ENCODE results near the gene EXOSC3. TPM values are rescaled to one million over a fixed set of nuclear protein-coding genes. Genes with fewer than 3 reads are reported as not detected.

Gene EXOSC3
- polyA plus RNA-seq, 4 donors, result 36.8 to 39.9 (median 37.9) TPM

DNA sequence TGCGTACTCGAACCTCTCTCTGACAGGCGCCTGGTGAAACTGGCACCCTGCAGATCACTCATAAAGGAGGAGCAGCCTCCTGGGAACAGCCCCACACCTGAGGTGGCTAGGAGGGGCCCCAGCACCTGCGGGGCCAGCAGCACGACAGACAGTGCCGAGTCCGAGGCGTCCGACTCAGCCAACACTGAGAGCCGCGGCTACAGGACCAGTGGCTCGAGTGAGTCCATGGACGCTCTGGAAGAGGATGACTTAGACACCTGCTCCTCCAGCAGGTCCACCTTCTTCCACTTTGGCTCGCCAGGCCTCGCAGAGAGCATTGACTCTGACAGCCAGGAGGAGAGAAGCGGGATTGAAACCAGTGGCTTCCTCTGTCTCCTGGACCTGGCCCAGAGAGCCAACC is 44.7 kb downstream of the EXOSC3 start:
- DNase-seq (ENCODE audit: low read depth in 4 of 4, low spot score in 3 of 4), result no peak

DNA sequence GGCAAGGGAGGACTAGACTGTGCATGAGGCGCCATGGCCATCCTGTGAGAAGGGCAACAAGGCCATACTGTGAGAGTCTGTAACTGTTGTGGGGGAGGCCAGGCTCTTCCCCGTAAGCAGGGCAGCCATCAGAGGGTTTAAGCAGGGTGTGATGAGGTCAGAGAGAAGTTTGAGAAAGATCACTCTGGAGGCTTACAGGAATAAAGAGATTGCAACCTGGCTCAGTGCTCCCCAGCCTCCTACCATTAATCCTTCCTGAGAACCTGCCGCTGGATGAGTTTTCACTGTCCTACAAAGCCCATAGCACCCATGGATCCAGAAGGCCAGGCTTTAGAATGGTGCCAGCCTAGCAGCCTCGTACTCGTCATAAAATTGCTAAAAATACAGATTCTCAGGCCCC is 45.6 kb downstream of the EXOSC3 start:
- DNase-seq (ENCODE audit: low read depth in 4 of 4, low spot score in 3 of 4), result no peak

DNA sequence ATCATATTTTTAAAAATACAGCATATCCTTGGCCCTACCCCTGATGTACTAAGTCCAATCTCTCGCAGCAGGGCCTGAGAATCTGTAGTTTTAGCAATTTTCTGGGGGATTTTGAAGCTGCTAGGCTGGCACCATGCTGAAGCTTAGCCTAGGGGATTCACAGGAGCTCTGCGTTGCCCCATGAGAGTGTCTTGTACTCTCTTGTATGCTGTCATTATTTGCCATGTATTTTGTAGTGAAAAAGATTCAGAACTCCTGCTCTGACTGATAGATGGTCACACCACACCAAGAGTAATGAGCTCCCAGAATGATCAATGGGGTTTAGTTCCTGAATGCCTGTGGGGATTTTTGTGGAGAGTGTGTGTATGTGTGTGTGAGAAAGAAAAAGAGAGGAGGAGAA is 51.9 kb downstream of the EXOSC3 start:
- no peak for DNase-seq (ENCODE audit: low read depth in 4 of 4, low spot score in 3 of 4)

DNA sequence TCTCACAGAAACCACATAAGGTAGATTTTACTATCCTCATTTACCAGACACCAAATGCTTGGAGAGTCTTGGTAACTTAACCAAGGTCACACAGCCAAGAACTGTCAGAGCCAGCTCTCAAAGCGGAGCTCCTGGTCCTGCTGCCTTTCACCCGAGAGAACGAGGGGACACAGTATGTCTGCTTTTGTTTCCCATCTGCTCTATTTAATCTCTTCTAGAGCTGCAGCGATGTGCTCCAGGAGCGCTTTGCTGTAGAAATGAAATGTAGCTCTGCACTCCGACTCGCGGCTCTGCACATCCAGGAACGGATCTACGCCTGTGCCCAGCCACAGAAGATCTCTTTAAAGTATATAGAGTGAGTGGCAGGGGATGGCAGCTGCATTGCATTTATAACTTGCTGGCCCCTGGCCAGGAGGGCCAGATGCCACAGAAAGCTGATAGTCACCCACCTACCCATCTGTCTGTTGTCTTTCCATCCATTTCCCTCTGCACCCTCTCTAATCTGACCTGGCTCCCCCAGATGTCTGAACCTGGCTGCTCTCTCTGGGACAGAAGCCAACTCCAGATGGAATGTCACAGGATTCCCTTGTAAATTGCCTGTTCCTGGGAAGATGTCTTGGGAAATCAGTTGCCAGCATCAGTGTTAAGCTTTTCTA is 52.6 kb downstream of the EXOSC3 start:
- no peak for DNase-seq (ENCODE audit: low read depth in 4 of 4, low spot score in 3 of 4)

DNA sequence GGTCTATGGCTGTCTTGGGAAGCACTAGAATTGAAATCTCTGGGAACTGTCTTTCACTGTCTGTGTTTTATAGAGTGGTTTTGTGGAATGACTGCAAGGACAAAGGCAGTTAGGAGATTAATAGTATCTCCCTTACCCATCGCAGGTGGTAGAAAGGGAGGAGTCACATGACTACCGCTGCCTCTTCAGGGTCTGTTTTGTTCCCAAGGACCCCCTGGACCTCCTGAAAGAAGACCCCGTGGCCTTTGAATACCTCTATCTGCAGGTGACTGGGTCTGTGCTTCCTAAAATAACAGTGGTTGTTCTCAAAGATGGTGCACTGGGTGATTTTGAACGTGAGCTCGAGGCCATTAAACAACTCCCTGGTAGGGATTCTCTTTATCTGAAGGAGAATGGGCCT is 54.0 kb downstream of the EXOSC3 start:
- DNase-seq (ENCODE audit: low read depth in 4 of 4, low spot score in 3 of 4), result no peak

DNA sequence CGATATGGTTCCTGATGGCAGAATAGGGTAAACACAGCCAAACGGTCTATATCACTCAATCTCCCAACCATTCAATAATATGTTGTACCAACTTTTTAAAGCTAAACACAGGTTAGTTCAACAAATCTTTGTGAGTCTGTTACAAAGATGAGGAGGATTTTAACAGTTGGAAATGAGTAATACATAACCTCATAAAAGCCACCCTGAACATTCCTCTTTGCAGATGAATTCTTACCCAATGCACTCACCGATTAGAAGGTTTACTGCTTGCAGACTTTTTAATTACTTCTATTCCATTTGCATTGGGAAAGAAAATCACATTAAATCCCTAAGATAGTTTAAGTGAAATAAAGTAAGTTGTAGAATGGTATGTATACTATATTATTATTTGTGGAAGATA is 54.6 kb downstream of the EXOSC3 start:
- DNase-seq (ENCODE audit: low read depth in 4 of 4, low spot score in 3 of 4), result no peak

Other genes starting within 250 kb of the EXOSC3 start
- gene FBXO10, start 208.7 kb downstream of the EXOSC3 start, polyA plus RNA-seq (ENCODE audit: insufficient read length in 4 of 4), result 10 to 100 TPM; 13.3 to 14.8 (median 13.7) TPM
- 100 to 1,000 TPM; 125 to 138 (median 129) TPM for gene TOMM5, start 192.5 kb downstream of the EXOSC3 start, polyA plus RNA-seq (ENCODE audit: insufficient read length in 4 of 4)
- gene FRMPD1, start 134.1 kb downstream of the EXOSC3 start, polyA plus RNA-seq (ENCODE audit: insufficient read length in 4 of 4), result 1 to 10 TPM in 1 of 4 donors, under 1 TPM in 3; 0.66 to 1.1 (median 0.87) TPM
- 10 to 100 TPM; 12.1 to 19.0 (median 14.1) TPM for gene TRMT10B, start 31.3 kb downstream of the EXOSC3 start, polyA plus RNA-seq (ENCODE audit: insufficient read length in 4 of 4)
- 10 to 100 TPM; 27.4 to 36.1 (median 35.3) TPM for gene DCAF10, start 15.7 kb upstream of the EXOSC3 start, polyA plus RNA-seq (ENCODE audit: insufficient read length in 4 of 4)
- gene SLC25A51, start 119.1 kb upstream of the EXOSC3 start, polyA plus RNA-seq (ENCODE audit: insufficient read length in 4 of 4), result 10 to 100 TPM; 14.2 to 20.3 (median 15.0) TPM

Measured in right renal pelvis (tissue), 4 donors.